ENCODE results near the gene RORC. TPM values are rescaled to one million over a fixed set of nuclear protein-coding genes. Genes with fewer than 3 reads are reported as not detected.

The RORC gene
- total RNA-seq, 4 donors from 2014 or later, result 0.13 to 1.8 (median 1.4) TPM; not detected in 1

DNA sequence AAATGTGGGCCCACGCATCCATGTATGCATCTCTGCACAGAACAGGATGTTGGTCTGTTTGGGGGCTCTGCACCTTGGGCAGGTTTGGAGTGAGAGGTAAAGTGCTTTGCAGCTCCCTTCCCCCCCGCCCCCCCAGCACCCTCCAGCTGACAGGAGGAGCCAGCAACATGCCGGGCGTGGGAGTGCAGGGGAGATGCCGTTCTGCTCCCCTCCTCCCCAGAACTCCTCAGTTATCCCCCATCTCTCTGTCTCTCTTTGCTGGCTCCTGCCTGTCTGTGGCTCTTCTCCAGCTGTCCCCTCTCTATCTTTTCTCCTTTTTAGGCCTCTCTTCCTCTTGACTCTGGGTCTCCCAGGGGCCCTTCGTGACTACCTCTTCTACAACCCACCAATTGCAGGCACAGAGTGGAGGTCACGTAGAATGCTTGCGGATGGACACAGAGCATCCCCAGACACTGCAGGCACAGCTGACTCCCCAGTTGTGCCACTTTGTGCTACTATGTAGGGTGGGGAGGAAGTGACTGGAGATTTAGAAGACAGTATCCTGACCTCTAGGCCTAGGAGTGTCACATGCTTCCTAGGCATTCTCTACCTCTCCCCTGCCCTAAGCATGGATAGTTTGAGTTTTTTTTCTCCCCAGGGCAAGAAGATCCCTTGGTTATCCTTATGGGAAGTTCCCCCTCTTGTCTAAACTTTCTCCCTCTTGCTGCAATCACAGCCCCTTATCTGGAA lies 1.7 kb upstream of the RORC start:
- WGBS, 2 donors (ENCODE audit: low coverage in 1 of 2), result 67% methylated on average over 2 of the region's 8 CpGs; no CpG with 5 or more reads in 1 of the 2 donors
- Histone ChIP-seq H3K36me3 (no peaks in the 10 kb centered on the region), H3K27ac (no peak overlapping the region), H3K9me3 (no peaks in the 10 kb centered on the region), H3K27me3 (peaks cover 28% of the 10 kb centered on the region), H3K4me1 (peaks cover 0 to 39% (median 0%) of the 10 kb centered on the region in 3 donors), H3K4me3 (no peak overlapping the region)
- TF ChIP-seq POLR2AphosphoS5 (IDR thresholded peaks at IDR 0.05), result no peak
- TF ChIP-seq, protein P1, sequence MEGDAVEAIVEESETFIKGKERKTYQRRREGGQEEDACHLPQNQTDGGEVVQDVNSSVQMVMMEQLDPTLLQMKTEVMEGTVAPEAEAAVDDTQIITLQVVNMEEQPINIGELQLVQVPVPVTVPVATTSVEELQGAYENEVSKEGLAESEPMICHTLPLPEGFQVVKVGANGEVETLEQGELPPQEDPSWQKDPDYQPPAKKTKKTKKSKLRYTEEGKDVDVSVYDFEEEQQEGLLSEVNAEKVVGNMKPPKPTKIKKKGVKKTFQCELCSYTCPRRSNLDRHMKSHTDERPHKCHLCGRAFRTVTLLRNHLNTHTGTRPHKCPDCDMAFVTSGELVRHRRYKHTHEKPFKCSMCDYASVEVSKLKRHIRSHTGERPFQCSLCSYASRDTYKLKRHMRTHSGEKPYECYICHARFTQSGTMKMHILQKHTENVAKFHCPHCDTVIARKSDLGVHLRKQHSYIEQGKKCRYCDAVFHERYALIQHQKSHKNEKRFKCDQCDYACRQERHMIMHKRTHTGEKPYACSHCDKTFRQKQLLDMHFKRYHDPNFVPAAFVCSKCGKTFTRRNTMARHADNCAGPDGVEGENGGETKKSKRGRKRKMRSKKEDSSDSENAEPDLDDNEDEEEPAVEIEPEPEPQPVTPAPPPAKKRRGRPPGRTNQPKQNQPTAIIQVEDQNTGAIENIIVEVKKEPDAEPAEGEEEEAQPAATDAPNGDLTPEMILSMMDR (IDR thresholded peaks at IDR 0.05), result no peak
- no peak for TF ChIP-seq POLR2A (IDR thresholded peaks at IDR 0.05)
- ATAC-seq, result no peak

DNA sequence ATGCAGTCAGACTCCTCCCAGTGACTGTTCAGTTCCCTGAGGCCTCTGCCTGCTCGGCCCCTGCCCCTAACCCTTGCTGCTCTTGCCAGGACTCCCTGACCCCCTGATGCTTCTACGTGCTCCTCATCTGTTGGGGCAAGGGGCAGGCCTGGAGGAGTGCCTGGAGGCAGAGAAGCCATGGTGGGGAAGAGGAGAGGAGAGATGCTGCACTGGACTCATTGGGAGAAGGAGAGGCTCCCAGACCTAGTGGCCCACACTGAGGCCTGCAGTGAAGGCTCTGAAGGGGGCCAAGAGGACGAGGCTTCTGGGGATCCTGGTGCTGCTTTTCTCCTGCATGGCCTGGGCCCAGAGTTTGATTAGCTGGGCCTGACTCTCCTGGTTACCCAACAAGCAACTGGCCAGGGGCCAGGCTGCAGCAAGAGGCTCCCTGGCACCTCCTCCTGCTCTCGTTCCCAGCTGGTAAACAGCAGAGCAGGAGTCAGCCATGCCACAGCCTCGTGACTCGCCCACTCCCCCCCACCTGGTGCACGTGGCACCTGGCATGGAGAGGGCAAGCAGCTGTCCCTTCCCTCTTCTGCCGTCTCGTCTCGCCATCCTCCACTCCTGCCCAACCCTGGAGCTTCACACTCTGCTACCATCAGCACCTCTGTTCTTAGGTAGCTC lies 847 bp upstream of the RORC start:
- Histone ChIP-seq H3K9me3 (no peaks in the 10 kb centered on the region), H3K4me1 (peaks cover 0 to 36% (median 0%) of the 10 kb centered on the region in 3 donors), H3K27me3 (peaks cover 19% of the 10 kb centered on the region), H3K4me3 (no peak overlapping the region), H3K27ac (no peak overlapping the region), H3K36me3 (no peaks in the 10 kb centered on the region)
- ATAC-seq, result peak; percentile 64
- peak; percentile 50 for TF ChIP-seq POLR2AphosphoS5 (IDR thresholded peaks at IDR 0.05)
- TF ChIP-seq EP300 (IDR thresholded peaks at IDR 0.05), result no peak
- TF ChIP-seq, protein P1 (IDR thresholded peaks at IDR 0.05), result no peak
- TF ChIP-seq POLR2A (IDR thresholded peaks at IDR 0.05), result no peak
- 18 to 80% methylated on average over 1 to 2 of the region's 10 CpGs for WGBS, 2 donors (ENCODE audit: low coverage in 1 of 2)

DNA sequence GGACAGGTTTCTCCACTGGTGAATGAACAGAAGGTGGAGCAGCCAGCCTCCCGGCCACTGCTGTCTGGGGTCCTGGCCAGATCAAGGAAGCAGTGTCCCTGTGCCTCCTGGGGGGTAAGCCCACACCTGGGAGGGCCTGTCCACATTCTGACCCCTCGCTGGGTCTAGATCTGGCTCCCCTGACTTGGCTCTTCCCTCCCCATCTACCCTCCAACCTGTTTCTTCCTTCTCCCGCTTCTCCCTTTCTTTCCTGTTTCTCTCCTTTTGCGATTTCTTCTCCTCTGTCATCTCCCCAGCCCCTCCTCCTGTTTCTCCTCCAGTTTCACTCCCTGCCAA lies 378 bp downstream of the RORC start:
- no peaks in the 10 kb centered on the region for H3K36me3 ChIP-seq
- H3K9me3 ChIP-seq, result no peaks in the 10 kb centered on the region
- no peak for ATAC-seq
- H3K4me3 ChIP-seq, result no peak overlapping the region
- 82% methylated on average over 4 of the region's 4 CpGs; no CpG with 5 or more reads in 1 of the 2 donors for whole genome bisulfite sequencing, 2 donors (ENCODE audit: low coverage in 1 of 2)
- H3K4me1 ChIP-seq, result peaks cover 0 to 28% (median 0%) of the 10 kb centered on the region in 3 donors
- peaks cover 17% of the 10 kb centered on the region for H3K27me3 ChIP-seq
- H3K27ac ChIP-seq, result no peak overlapping the region
- no peak for TF ChIP-seq EP300 (IDR thresholded peaks at IDR 0.05)
- TF ChIP-seq, protein P1 (IDR thresholded peaks at IDR 0.05), result no peak
- TF ChIP-seq POLR2A (IDR thresholded peaks at IDR 0.05), result no peak
- no peak for TF ChIP-seq POLR2AphosphoS5 (IDR thresholded peaks at IDR 0.05)

DNA sequence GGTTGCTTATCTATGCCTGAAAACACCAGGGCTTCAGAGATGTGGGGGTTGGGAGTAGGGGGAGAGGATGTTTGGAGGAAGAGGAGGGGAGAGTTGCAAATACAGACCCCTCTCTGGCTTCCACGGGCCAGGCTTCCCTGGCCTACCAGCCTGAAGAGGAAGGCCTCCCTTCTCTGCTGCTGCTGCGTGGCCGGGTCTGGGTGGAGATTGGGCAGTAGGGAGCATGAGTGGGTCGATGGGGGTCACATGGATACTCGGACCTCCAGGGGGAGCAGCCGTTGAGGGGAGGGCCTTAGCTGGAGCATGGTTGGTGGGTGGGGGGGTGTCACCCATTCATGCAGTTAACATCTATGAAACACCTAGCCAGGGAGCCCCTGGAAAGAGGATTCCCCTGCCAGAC lies 1.5 kb downstream of the RORC start:
- 0% methylated on average over 1 of the region's 6 CpGs; no CpG with 5 or more reads in 1 of the 2 donors for WGBS, 2 donors (ENCODE audit: low coverage in 1 of 2)
- TF ChIP-seq POLR2AphosphoS5 (IDR thresholded peaks at IDR 0.05) (no peak), EP300 (IDR thresholded peaks at IDR 0.05) (no peak), POLR2A (IDR thresholded peaks at IDR 0.05) (no peak)
- TF ChIP-seq, protein P1 (IDR thresholded peaks at IDR 0.05), result no peak
- H3K4me3 ChIP-seq, result no peak overlapping the region

More for the DNA sequence above, 1.5 kb downstream of the RORC start:
- H3K27me3 ChIP-seq, result peaks cover 16% of the 10 kb centered on the region
- no peak for ATAC-seq
- H3K9me3 ChIP-seq, result no peaks in the 10 kb centered on the region
- peaks cover 0 to 28% (median 0%) of the 10 kb centered on the region in 3 donors for H3K4me1 ChIP-seq
- H3K36me3 ChIP-seq, result no peaks in the 10 kb centered on the region
- H3K27ac ChIP-seq, result no peak overlapping the region
